ENCODE measurements around the gene CTSG. TPM values are rescaled to one million over a fixed set of nuclear protein-coding genes. Genes with fewer than 3 reads are reported as not detected.
"Not testable (repeated sequence)": the region's sequence is repeated elsewhere in the genome, so short reads cannot be mapped to it uniquely, and the experiment has no call there.

The CTSG gene
- total RNA-seq, 1 donor from 2014 or later: not detected

- no peak for ATAC-seq (ENCODE audit: low read depth)
- ChIA-PET CTCF (no interaction called here), POLR2A (no interaction called here)
- no peak for DNase-seq
- intact Hi-C loops (cut with micrococcal nuclease): no loop called here
- H3K27me3 Mint-ChIP-seq: peaks cover 22% of the 10 kb centered on the region
- no peak for TF ChIP-seq CTCF (IDR thresholded peaks at IDR 0.05)
- no peak overlapping the region for H3K27ac Mint-ChIP-seq
- no peak overlapping the region for H3K4me3 Mint-ChIP-seq
- peaks cover 2% of the 10 kb centered on the region for H3K36me3 Mint-ChIP-seq (ENCODE audit: low read depth)
- no peaks in the 10 kb centered on the region for H3K4me1 Mint-ChIP-seq
- H3K9me3 Mint-ChIP-seq: peaks cover 42% of the 10 kb centered on the region
Measured at GRCh38 chr14:24566318-24566717, 9.7 kb downstream of the CTSG start.

- CTCF ChIA-PET: no interaction called here
- H3K4me1 Mint-ChIP-seq: no peaks in the 10 kb centered on the region
- H3K9me3 Mint-ChIP-seq: peaks cover 42% of the 10 kb centered on the region
- no peak overlapping the region for H3K4me3 Mint-ChIP-seq
- intact Hi-C loops (cut with micrococcal nuclease): no loop called here
- H3K27me3 Mint-ChIP-seq: peaks cover 25% of the 10 kb centered on the region
- no peak for TF ChIP-seq CTCF (IDR thresholded peaks at IDR 0.05)
- peaks cover 2% of the 10 kb centered on the region for H3K36me3 Mint-ChIP-seq (ENCODE audit: low read depth)
- ATAC-seq (ENCODE audit: low read depth) (no peak), DNase-seq (no peak)
- POLR2A ChIA-PET: no interaction called here
- H3K27ac Mint-ChIP-seq: no peak overlapping the region
Measured at GRCh38 chr14:24565766-24566165, 10.3 kb downstream of the CTSG start.

GRCh38 chr14:24563505-24563904 lies 12.5 kb downstream of the CTSG start:
- peaks cover 2% of the 10 kb centered on the region for H3K36me3 Mint-ChIP-seq (ENCODE audit: low read depth)
- ATAC-seq (ENCODE audit: low read depth) (no peak), DNase-seq (no peak)
- no peak overlapping the region for H3K27ac Mint-ChIP-seq
- H3K4me1 Mint-ChIP-seq: no peaks in the 10 kb centered on the region
- no peak overlapping the region for H3K4me3 Mint-ChIP-seq
- ChIA-PET POLR2A (no interaction called here), CTCF (no interaction called here)
- intact Hi-C loops (cut with micrococcal nuclease): no loop called here
- peaks cover 30% of the 10 kb centered on the region for H3K27me3 Mint-ChIP-seq
- no peak for TF ChIP-seq CTCF (IDR thresholded peaks at IDR 0.05)
- H3K9me3 Mint-ChIP-seq: peaks cover 30% of the 10 kb centered on the region

GRCh38 chr14:24556756-24557155 lies 19.3 kb downstream of the CTSG start:
- H3K27ac Mint-ChIP-seq: no peak overlapping the region
- no peak overlapping the region for H3K4me3 Mint-ChIP-seq
- intact Hi-C loops (cut with micrococcal nuclease): no loop called here
- no peak for DNase-seq
- no peaks in the 10 kb centered on the region for H3K4me1 Mint-ChIP-seq
- no peak for ATAC-seq (ENCODE audit: low read depth)
- H3K27me3 Mint-ChIP-seq: peaks cover 23% of the 10 kb centered on the region
- H3K36me3 Mint-ChIP-seq (ENCODE audit: low read depth): no peaks in the 10 kb centered on the region
- ChIA-PET CTCF (no interaction called here), POLR2A (no interaction called here)
- no peak for TF ChIP-seq CTCF (IDR thresholded peaks at IDR 0.05)
- H3K9me3 Mint-ChIP-seq: peaks cover 4% of the 10 kb centered on the region

- H3K4me1 Mint-ChIP-seq; intact Hi-C loops (cut with micrococcal nuclease); ATAC-seq (ENCODE audit: low read depth); CTCF ChIA-PET; H3K27ac Mint-ChIP-seq; DNase-seq; H3K36me3 Mint-ChIP-seq (ENCODE audit: low read depth); H3K27me3 Mint-ChIP-seq; POLR2A ChIA-PET; H3K4me3 Mint-ChIP-seq: not testable (repeated sequence)
- peaks cover 42% of the 10 kb centered on the region for H3K9me3 Mint-ChIP-seq
Measured at GRCh38 chr14:24549064-24549463, 27.0 kb downstream of the CTSG start.

GRCh38 chr14:24542346-24542936 lies 33.6 kb downstream of the CTSG start:
- Mint-ChIP-seq H3K27me3 (peaks cover 20% of the 10 kb centered on the region), H3K9me3 (peaks cover 25% of the 10 kb centered on the region), H3K4me1 (no peaks in the 10 kb centered on the region), H3K4me3 (no peak overlapping the region), H3K36me3 (ENCODE audit: low read depth) (peaks cover 2% of the 10 kb centered on the region), H3K27ac (no peak overlapping the region)
- intact Hi-C loops (cut with micrococcal nuclease): no loop called here
- CTCF ChIA-PET: no interaction called here
- DNase-seq: no peak
- no peak for TF ChIP-seq CTCF (IDR thresholded peaks at IDR 0.05)
- POLR2A ChIA-PET: no interaction called here
- ATAC-seq (ENCODE audit: low read depth): no peak
